Measurements from ENCODE around the gene LYSET. TPM values are rescaled to one million over a fixed set of nuclear protein-coding genes. Genes with fewer than 3 reads are reported as not detected.
"Not testable (repeated sequence)": the region's sequence is repeated elsewhere in the genome, so short reads cannot be mapped to it uniquely, and the experiment has no call there.

The LYSET gene
- total RNA-seq, 1 experiment from 2014 or later, result 25.6 TPM

DNA sequence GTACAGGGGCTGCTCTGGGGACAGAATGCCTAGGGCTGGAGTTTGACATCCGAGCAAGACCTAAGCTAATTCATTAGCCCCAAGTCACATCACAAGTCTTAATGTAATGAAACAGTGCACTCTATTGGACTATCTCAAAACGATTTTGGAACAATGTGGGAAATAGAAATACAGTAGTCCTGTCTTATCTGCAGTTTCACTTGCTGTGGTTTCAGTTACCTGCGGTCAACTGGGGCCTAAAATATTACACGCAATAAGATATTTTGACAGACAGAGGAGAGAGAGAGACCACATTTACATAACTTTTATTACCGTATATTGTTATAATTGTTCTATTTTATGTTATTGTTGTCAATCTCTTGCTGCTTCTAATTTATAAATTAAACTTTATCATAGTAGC, 21.6 kb upstream of the LYSET start:
- CTCF ChIA-PET, result no interaction called here

DNA sequence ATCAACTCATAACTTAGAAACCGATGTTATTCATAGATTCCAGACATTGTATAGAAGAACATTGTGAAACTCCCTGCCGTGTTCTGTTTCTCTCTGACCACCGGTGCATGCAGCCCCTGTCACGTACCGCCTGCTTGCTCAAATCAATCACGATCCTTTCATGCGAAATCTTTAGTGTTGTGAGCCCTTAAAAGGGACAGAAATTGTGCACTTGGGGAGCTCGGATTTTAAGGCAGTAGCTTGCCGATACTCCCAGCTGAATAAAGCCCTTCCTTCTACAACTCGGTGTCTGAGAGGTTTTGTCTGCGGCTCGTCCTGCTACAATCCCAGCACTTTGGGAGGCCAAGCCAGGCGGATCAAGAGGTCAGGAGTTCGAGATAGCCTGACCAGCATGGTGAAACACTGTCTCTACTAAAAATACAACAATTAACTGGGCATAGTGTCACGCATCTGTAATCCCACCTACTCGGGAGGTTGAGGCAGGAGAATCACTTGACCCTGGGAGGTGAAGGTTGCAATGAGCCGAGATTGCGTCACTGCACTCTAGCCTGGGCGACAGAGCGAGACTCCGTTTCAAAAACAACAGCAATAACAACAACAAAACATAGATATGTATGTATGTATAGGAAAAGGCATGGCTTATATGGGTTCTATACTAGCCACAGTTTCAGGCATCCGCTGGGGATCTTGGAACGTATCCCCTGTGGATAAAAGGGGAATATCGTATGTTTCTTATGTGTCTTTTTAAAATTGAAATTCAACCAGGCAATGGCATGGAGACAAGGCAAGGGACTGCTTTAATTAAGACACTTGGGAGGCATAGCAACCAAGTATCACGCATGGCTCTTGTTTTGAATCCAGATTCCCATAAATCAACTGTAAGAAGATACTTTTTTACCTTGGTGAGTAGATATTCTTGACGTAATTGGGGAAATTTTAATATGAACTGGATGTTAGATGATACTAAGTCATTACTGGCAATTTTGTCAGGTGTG, 19.5 kb upstream of the LYSET start:
- H3K9me3 Mint-ChIP-seq; DNase-seq (ENCODE audit: low spot score); H3K4me3 Mint-ChIP-seq; H3K27me3 Mint-ChIP-seq (ENCODE audit: low read depth); POLR2A ChIA-PET; H3K4me1 Mint-ChIP-seq; ATAC-seq; CTCF ChIA-PET; H3K36me3 Mint-ChIP-seq; H3K27ac Mint-ChIP-seq: not testable (repeated sequence)

More for the DNA sequence above, 21.6 kb upstream of the LYSET start:
- no peak overlapping the region for H3K27ac Mint-ChIP-seq
- H3K4me3 Mint-ChIP-seq, result no peak overlapping the region
- H3K4me1 Mint-ChIP-seq, result peaks cover 4% of the 10 kb centered on the region
- no peaks in the 10 kb centered on the region for H3K36me3 Mint-ChIP-seq
- ATAC-seq (no peak), DNase-seq (ENCODE audit: low spot score) (no peak)
- H3K9me3 Mint-ChIP-seq, result no peaks in the 10 kb centered on the region
- TF ChIP-seq NFE2L1 (CRISPR knock-in tag; IDR thresholded peaks at IDR 0.05), result no peak
- TF ChIP-seq, protein P1, sequence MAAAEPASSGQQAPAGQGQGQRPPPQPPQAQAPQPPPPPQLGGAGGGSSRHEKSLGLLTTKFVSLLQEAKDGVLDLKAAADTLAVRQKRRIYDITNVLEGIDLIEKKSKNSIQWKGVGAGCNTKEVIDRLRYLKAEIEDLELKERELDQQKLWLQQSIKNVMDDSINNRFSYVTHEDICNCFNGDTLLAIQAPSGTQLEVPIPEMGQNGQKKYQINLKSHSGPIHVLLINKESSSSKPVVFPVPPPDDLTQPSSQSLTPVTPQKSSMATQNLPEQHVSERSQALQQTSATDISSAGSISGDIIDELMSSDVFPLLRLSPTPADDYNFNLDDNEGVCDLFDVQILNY (CRISPR knock-in tag; IDR thresholded peaks at IDR 0.05), result no peak
- POLR2A ChIA-PET, result no interaction called here
- peaks cover 3% of the 10 kb centered on the region; the same call in 1 of the 2 replicates for H3K27me3 Mint-ChIP-seq (ENCODE audit: low read depth)

DNA sequence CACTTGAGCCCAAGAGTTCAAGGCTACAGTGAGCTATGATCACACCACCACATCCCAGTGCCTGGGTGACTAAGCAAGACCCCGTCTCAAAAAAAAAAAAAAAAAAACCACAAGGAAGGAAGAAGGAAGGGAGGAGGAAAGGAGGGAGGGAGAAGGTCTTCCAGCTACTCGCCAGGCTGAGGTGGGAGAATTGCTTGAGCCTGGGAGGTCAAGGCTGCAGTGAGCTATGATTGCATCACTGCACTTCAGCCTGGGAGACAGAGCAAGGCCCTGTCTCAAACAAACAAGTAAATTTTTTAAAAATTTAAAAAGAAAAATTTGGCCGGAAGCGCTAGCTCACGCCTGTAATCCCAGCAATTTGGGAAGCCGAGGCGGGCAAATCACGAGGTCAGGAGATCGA, 16.5 kb upstream of the LYSET start:
- not testable (repeated sequence) for H3K27me3 Mint-ChIP-seq (ENCODE audit: low read depth); DNase-seq (ENCODE audit: low spot score); H3K36me3 Mint-ChIP-seq; H3K9me3 Mint-ChIP-seq; ATAC-seq; H3K4me1 Mint-ChIP-seq; H3K4me3 Mint-ChIP-seq; H3K27ac Mint-ChIP-seq
- CTCF ChIA-PET, result interaction anchor here (1.2 to 2.0 kb wide), 3 partner anchors 8 to 178 kb away, joined by 4 to 10 read pairs (median 9); no protein-coding TSS in a partner anchor
- POLR2A ChIA-PET, result interaction anchor here (0.6 kb wide), 2 partner anchors 420 to 1128 kb away, joined by 4 read pairs; partner anchors contain the start of gene LGMN
- TF ChIP-seq GABPB1 (CRISPR knock-in tag; IDR thresholded peaks at IDR 0.05), result 0 out of 2 replicates have a peak, but pooled peaks have one; percentile 20

DNA sequence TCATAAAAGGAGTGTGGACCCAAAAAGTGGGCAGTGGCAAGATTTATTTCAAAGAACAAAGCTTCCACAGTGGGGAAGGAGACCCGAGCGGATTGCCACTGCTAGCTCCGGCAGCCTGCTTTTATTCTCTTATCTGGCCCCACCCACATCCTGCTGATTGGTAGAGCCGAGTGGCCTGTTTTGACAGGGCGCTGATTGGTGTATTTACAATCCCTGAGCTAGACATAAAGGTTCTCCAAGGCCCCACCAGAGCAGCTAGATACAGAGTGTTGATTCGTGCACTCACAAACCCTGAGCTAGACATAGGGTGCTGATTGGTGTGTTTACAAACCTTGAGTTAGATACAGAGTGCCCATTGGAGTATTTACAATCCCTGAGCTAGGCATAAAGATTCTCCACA, 15.5 kb upstream of the LYSET start:
- H3K27me3 Mint-ChIP-seq (ENCODE audit: low read depth); H3K27ac Mint-ChIP-seq; H3K36me3 Mint-ChIP-seq; DNase-seq (ENCODE audit: low spot score); H3K4me3 Mint-ChIP-seq; H3K4me1 Mint-ChIP-seq; ATAC-seq; POLR2A ChIA-PET; H3K9me3 Mint-ChIP-seq: not testable (repeated sequence)
- peak; percentile 54; the same call in 1 of the 2 replicates for TF ChIP-seq NFYB (CRISPR knock-in tag; conservative IDR thresholded peaks at IDR 0.05; ENCODE audit: low read depth)
- CTCF ChIA-PET, result interaction anchor here (1.0 to 2.0 kb wide), 4 partner anchors 8 to 179 kb away, joined by 3 to 10 read pairs (median 6); no protein-coding TSS in a partner anchor

DNA sequence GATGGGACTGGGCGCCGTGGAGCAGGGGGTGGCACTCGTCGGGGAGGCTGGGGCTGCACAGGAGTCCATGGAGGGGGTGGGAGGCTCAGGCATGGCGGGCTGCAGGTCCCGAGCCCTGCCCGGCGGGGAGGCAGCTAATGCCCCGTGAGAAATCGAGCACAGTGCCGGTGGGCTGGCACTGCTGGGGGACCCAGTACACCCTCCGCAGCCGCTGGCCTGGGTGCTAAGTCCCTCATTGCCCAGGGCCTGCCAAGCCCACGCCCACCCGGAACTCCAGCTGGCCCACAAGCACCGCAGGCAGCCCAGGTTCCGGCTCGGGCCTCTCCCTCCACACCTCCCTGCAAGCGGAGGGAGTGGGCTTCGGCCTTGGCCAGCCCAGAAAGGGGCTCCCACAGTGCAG, 15.0 kb upstream of the LYSET start:
- H3K4me1 Mint-ChIP-seq; H3K27me3 Mint-ChIP-seq (ENCODE audit: low read depth); POLR2A ChIA-PET; H3K9me3 Mint-ChIP-seq; DNase-seq (ENCODE audit: low spot score); H3K27ac Mint-ChIP-seq; ATAC-seq; H3K36me3 Mint-ChIP-seq; H3K4me3 Mint-ChIP-seq: not testable (repeated sequence)
- CTCF ChIA-PET, result interaction anchor here (1.0 to 2.0 kb wide), 2 partner anchors 10 to 14 kb away, joined by 3 to 10 read pairs; no protein-coding TSS in a partner anchor

DNA sequence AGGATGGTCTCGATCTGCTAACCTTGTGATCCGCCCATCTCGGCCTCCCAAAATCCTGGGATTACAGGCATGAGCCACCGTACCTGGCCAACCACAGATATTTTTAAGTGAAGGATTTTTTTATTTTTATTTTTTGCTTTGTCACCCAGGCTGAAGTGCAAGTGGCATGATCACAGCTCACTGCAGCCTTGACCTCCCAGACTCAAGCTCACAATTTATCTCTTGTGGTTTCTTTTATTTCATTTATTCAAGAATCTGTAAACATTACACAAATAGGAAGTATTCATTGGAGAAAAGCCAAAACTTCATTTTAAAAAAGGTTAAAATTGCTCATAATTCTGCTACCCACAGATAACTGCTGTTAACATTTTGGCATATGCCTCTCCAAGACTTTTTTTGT, 13.7 kb upstream of the LYSET start:
- POLR2A ChIA-PET, result no interaction called here
- ATAC-seq (no peak), DNase-seq (ENCODE audit: low spot score) (no peak)
- H3K9me3 Mint-ChIP-seq, result no peaks in the 10 kb centered on the region
- H3K36me3 Mint-ChIP-seq, result no peaks in the 10 kb centered on the region
- TF ChIP-seq, protein P2, sequence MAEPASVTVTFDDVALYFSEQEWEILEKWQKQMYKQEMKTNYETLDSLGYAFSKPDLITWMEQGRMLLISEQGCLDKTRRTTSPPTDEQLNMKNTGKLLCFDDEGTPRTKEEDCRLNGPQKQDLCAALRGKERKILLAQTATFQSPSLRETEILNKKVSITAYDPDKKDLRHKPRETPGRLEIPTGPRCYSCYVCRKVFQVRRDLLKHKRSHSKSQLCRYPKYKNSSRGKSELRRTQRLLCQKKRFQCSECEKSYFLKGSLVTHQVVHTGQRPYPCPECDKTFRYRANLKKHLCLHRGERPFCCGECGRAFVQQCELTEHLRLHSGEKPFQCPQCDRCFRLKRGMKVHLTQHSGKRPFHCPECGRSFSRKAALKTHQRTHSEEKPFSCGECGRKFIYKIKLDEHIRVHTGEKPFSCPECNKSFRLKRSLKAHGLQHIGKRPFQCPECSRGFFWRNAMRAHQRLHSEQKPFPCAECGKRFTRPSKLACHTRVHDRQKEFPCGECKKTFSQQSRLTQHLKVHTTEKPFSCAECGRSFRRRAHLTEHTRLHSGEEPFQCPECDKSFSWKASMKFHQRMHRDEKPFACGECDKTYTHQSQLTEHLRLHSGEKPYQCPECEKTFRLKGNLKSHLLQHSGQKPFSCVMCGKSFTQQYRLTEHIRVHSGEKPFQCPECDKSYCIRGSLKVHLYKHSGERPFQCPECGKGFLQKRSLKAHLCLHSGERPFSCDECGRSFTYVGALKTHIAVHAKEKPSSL (CRISPR knock-in tag; conservative IDR thresholded peaks at IDR 0.05), result no peak
- TF ChIP-seq TEAD1 (CRISPR knock-in tag; IDR thresholded peaks at IDR 0.05) (no peak), SMAD3 (CRISPR knock-in tag; IDR thresholded peaks at IDR 0.05; ENCODE audit: borderline replicate concordance) (no peak), SOX15 (CRISPR knock-in tag; IDR thresholded peaks at IDR 0.05) (no peak)
- TF ChIP-seq, protein P3, sequence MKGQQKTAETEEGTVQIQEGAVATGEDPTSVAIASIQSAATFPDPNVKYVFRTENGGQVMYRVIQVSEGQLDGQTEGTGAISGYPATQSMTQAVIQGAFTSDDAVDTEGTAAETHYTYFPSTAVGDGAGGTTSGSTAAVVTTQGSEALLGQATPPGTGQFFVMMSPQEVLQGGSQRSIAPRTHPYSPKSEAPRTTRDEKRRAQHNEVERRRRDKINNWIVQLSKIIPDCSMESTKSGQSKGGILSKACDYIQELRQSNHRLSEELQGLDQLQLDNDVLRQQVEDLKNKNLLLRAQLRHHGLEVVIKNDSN (CRISPR knock-in tag; IDR thresholded peaks at IDR 0.05), result no peak
- TF ChIP-seq, protein P4, sequence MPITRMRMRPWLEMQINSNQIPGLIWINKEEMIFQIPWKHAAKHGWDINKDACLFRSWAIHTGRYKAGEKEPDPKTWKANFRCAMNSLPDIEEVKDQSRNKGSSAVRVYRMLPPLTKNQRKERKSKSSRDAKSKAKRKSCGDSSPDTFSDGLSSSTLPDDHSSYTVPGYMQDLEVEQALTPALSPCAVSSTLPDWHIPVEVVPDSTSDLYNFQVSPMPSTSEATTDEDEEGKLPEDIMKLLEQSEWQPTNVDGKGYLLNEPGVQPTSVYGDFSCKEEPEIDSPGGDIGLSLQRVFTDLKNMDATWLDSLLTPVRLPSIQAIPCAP (CRISPR knock-in tag; IDR thresholded peaks at IDR 0.05), result no peak
- H3K4me3 Mint-ChIP-seq, result no peak overlapping the region
- CTCF ChIA-PET, result interaction anchor here (0.7 to 1.3 kb wide), 3 partner anchors 36 to 484 kb away, joined by 3 to 7 read pairs (median 3); partner anchors contain the start of gene UBR7
- H3K27ac Mint-ChIP-seq, result no peak overlapping the region
- H3K27me3 Mint-ChIP-seq (ENCODE audit: low read depth), result no peaks in the 10 kb centered on the region
- H3K4me1 Mint-ChIP-seq, result no peaks in the 10 kb centered on the region

Data from WTC11 (cell line).